T47D (cell line): ENCODE data around the gene INSYN2B.
"Not testable (repeated sequence)": the region's sequence is repeated elsewhere in the genome, so short reads cannot be mapped to it uniquely, and the experiment has no call there.

Source experiments
- DNase-seq, 2 experiments: peaks; one replicate each; pipeline versions ENCODE4 v3.0.0 to v3.0.0-alpha.2; 2011 to 2012; ENCODE audit warnings: low read depth in 1 of 2, low spot score in 1 of 2
- JUND ChIP-seq: IDR thresholded peaks from 2 replicates; pipeline ENCODE4 v1.6.1; 2012; ENCODE audit warnings: low read depth
- in situ Hi-C: cut with HindIII; loops from 2 replicates; pipeline ENCODE4 v1.10.0; 2016; ENCODE audit warnings: low sequenced_read_pairs, low pct_unique_long_range_greater_than_20kb

Gene INSYN2B

DNA sequence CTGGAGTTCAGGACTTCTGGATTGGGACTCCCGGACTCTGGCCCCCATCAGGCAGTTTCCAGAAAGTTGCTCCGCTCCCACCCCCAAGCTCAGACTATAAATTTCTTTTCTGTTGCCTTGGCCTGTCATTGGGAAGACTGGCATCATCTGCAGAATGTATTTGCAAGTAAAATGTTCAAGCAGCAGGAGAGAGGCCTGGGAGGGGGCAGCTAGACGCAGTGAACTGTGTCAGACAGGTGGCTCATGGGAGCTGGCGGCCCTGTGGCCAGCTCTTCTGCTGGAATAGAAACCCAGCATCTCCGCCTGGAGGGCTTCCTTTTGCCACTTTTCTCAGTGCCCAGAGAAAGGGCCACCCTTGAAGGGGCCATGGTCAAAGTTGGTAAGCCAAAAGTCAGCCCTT, 16.0 kb downstream of the INSYN2B start:
- no peak for DNase-seq
- in situ Hi-C loops = no loop called here
- TF ChIP-seq JUND = no peak

DNA sequence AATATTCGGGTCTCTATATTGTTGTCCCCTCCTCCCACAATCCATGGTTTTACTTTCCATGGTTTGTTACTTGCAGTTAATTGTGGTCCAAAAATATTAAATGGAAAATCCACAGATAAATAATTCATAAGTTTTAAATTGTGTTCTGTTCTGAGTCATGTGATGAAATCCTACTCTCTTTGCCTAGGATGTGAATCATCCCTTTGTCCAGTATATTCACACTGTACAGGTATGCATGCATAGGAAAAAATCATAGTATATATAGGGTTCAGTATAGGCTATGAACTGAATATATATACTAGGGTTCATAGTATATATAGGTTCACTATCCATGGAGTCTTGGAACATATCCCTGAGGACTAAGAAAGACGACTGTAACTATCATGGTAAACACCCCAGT, 19.6 kb downstream of the INSYN2B start:
- in situ Hi-C loops = no loop called here
- DNase-seq = no peak
- TF ChIP-seq JUND = no peak

DNA sequence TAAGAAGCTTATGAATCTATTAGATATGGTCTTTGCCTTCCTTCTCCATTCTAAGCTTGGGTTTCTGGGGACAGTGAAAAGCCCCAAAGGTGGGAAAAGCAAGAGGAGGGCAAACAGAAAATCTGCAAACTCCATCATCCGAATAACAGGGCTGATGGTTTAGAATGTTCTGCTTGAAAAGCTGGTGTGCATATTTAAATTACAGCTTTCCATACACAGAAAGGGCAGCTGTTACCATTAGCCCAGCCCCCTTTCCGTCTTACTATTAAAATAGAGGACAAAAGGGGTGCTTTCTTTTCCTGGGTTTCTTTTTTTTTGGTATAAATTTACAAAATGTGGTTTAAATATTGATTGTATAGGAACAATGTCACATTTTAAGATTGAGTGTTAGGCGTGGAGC, 22.0 kb downstream of the INSYN2B start:
- in situ Hi-C loops = no loop called here
- no peak for DNase-seq
- TF ChIP-seq JUND = no peak

DNA sequence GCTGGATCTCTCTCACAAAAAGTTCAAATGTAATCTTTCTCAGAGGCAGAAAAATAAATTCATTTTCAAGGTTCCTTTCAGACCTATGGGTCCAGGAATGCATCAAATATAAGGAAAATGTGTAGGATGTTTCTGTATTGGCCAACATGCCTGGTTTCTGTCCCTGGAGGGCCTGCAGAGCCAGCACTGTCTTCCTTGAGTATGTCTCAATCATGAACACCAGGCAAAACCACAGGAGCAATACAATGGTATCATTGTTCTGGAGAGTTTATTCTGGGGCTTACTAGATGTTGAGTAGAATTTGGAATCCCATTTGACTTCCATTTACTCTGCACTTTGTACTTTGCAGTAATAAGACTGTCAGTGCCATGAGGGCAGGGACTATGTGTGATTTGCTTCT, 23.5 kb downstream of the INSYN2B start:
- in situ Hi-C loops = no loop called here
- no peak for DNase-seq
- TF ChIP-seq JUND = no peak

DNA sequence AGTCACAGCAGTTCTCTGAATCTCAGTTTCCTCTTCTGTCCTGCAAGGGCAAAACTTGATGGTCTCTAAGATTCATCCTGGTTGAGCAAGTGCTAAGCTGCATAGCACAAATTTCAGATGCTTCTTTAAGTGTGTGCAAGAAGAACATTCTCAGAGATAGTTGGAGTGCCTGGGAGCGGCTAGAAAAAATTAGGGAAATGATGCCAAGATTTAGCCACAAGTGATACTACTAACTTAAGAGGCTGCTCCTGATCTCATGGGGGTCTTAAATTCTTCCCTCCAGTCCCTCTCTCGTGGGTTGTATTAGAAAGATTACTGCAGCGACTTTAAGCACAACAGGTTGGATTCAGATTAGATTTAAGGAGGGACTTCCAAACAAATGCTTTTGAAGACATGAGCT, 24.2 kb downstream of the INSYN2B start:
- no peak for DNase-seq
- in situ Hi-C loops = no loop called here
- no peak for TF ChIP-seq JUND

DNA sequence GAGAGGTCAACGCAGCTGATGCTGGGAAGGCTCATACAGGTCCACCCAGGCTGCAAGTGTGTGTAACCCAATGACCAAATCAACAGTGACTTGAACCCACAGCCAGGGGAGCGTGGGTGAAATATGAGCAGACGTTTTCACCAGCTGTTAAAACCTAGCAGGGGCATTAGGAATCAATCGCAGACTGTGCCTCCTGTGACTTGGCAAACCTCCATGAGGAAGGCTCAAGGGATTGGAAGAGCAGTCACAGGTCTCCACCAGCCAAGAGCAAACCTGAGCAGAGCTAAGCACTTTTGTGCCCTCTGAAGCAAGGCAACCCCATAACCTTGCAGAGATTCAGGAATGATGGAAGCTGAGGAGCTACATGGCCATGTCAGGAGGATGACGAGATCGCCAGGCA, 25.5 kb downstream of the INSYN2B start:
- no peak for TF ChIP-seq JUND
- DNase-seq = no peak
- in situ Hi-C loops = no loop called here

DNA sequence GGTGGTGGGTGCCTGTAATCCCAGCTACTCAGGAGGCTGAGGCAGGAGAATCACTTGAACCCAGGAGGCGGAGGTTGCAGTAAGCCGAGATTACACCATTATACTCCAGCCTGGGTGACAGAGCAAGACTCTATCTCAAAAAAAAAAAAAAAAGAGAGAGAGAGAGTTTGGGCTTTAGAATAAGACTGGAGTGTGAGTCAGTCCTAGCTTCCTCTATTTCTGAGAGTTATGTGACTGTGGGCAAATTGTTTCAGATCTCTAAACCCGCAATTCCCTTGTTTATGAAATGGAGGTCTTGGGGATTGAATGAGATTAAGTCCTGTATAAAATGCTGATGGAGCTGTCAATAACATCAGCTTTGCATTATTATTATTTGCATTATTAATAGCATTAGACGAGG, 27.1 kb downstream of the INSYN2B start:
- in situ Hi-C loops, DNase-seq: not testable (repeated sequence)

DNA sequence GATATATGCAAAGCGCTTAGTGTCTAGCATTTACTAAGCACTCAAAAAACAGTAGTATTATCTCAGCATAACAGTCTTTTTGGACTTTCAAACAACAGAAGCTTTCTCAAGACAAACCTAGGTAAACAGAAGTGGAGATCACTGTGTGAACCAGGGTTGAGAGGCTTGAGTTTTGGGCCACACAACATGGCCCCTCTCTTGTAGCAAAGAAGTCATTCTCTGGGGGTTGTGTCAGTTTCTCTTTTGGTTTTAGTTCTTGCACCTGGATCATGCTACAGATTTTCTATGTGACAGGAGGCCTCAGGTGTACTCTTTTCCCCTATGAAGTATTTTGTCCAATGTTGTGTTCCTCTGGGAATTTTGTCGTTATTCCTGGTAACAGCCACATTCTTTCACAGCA, 30.0 kb downstream of the INSYN2B start:
- in situ Hi-C loops = no loop called here
- no peak for DNase-seq
- no peak for TF ChIP-seq JUND

DNA sequence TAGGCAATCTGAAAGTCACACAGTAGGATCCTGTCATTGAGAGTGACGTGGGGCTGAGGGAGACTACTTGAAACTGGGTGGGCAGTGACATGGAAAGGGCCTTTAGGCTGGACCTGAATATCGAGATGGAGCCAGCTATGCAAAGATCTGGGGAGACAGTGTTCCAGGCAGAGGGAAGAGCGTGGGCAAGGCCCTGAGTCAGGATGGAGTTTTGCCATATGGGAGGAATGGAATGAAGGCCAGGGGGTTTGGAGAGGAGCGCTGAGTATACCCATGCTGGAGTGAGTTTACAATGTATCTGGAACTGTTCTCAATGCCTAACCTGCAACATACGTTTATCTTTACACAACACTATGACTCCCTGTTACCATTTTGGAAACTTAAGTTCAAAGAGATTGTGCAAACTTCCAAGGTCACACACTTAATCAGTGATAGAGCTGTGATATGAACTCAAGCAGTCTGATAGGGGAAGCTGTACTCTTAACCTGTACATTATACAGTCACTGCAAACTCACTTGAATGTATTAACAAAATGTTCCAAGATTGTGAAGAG, 33.5 kb downstream of the INSYN2B start:
- in situ Hi-C loops = no loop called here
- no peak for TF ChIP-seq JUND
- DNase-seq = no peak

DNA sequence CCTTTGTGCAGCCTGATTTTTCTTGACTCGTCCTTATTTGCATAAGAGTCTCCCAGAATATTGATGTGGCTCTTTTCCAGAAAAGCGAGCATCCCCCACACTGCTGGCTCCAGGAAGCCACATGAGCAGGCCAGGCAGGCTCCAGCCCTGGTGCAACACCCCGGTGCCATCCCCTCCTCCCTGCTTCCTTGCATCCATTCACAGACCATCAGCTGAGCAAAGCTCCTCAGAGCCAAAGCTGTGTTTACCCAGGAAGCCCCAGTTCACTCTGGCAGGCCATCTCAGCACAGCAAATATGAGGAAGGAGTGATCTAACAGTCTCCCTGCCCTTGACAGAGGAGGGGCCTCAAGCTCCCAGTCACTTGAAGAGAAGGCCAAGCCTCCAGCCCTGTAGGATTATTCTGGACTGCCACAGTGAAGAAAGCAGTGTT, 34.4 kb downstream of the INSYN2B start:
- in situ Hi-C loops = no loop called here

DNA sequence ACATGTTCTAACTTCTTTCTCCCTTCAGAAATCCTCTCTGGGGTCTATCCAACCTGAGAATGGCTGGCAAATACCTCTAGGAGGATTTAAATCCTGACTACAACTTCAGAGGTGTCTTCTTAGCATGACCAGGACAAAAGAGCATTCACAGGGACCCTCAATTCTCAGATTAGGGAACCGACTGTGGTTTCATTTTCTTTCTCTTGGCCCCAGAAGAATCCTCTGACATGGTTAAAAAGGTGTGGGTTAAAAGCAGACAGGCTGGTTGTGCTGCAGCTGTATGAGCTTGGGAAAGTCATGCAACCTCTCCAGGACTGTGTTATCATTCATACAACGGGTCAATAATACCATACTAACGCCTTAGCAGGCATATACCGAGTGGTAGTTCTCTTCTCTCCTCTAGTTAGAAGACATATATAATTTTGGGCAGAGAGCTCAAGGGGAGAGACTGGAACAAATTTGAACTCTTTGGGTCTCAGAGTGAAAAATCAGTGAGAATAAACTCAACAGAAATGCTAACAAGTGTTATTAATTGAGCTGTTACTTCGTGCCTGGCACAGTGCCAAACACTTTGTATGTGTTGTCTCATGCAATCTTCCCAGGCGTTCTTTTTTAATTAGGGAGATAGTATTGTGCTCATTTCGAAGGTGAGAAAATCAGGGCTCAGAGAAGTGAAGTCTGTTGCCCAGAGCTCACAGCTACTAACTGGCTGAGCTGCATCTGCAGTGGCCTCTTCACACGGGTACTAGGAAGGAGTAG, 35.2 kb downstream of the INSYN2B start:
- in situ Hi-C loops = no loop called here
- no peak for TF ChIP-seq JUND
- peak in 1 of 2 experiments; percentile 9 for DNase-seq

More for the DNA sequence above, 34.4 kb downstream of the INSYN2B start:
- DNase-seq = no peak
- TF ChIP-seq JUND = no peak

DNA sequence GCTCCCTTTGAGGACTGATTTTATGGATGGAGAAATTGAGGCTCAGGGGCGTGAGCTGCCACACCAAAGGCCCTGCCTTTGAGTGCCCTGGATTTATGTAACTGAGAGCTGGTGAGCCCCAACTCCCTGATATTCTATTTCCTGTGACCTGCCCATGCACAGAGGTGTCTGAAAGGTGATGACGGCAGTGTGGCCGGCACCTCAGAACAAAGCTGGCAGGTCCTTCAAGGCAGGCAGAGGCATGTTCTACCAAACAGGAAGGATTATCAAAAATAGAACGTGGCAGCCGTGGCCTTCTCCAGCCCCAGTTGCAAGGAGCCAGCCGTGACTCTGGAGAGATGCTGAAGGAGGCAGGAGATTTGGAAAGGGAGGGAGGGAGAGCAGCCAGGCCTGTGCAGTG, 36.2 kb downstream of the INSYN2B start:
- DNase-seq = no peak
- in situ Hi-C loops = no loop called here

DNA sequence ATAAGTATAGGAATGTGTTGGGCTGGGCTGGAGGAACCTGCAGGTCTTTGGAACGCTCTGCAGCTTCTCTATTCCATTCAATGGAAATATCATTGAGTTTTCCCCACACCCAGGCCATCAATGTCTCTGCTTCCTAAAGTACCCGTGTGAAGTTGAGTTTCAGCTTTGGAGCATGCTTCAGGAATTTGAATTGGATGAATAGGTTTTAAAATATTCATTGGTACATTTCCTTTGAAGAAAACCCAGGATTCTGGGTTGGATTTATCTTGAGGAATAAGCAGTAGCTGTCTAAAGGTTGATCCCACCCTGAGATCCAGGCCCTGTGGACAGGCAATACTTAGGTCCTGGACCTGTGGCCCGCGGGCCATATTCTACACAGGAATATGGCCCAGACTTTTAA, 37.3 kb downstream of the INSYN2B start:
- DNase-seq = no peak
- in situ Hi-C loops = no loop called here
- TF ChIP-seq JUND = no peak

More for the DNA sequence above, 36.2 kb downstream of the INSYN2B start:
- no peak for TF ChIP-seq JUND

DNA sequence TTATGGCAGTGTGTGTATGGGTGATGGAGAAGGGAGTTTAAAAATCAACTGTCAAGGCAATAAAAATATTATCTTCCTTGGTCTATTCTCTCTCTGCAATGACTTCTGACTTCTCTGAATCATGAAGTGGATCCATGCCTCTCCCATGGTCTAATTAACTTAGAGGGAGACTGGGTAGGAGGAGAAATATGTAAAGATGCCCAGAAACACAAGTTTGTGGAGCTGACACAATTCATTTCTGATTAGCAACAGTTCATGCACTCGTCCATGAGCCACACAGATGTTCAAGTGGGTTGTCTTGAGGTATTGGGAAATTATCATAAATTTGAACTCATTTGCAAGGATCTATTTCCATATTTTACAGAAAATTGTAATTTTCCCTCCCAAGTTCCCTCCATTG, 38.1 kb downstream of the INSYN2B start:
- DNase-seq = no peak
- no peak for TF ChIP-seq JUND
- in situ Hi-C loops = no loop called here
